Stimulated activated memory B cell treated with anti-CD40 and anti-IgM and Interleukin-4, amounts not matched to agents 10 μg/mL and 1 μg/mL and 100 μg/mL, for 72 hours (primary cell): ENCODE results near the gene BPGM.
"Not testable (repeated sequence)": the region's sequence is repeated elsewhere in the genome, so short reads cannot be mapped to it uniquely, and the experiment has no call there.

ENCODE experiments used
- ATAC-seq: fragments of 150-1000 bp; cut with Tn5 transposase; 2 replicates; pipeline ENCODE4 v1.10.0; 2021
- H3K27ac Mint-ChIP-seq: one replicate; pipeline ENCODE4 v1.8.0; 2022; ENCODE audit warnings: mild to moderate bottlenecking, mixed read lengths
- H3K27me3 Mint-ChIP-seq: one replicate; pipeline ENCODE4 v1.8.0; 2022; ENCODE audit warnings: mixed read lengths
- H3K36me3 Mint-ChIP-seq: one replicate; pipeline ENCODE4 v1.8.0; 2022; ENCODE audit warnings: mixed read lengths
- H3K4me1 Mint-ChIP-seq: one replicate; pipeline ENCODE4 v1.8.0; 2022; ENCODE audit warnings: mixed read lengths
- H3K4me3 Mint-ChIP-seq: one replicate; pipeline ENCODE4 v1.8.0; 2022; ENCODE audit warnings: mild to moderate bottlenecking, moderate library complexity, mixed read lengths
- H3K9me3 Mint-ChIP-seq: one replicate; pipeline ENCODE4 v1.8.0; 2022; ENCODE audit warnings: mixed read lengths

BPGM gene

DNA sequence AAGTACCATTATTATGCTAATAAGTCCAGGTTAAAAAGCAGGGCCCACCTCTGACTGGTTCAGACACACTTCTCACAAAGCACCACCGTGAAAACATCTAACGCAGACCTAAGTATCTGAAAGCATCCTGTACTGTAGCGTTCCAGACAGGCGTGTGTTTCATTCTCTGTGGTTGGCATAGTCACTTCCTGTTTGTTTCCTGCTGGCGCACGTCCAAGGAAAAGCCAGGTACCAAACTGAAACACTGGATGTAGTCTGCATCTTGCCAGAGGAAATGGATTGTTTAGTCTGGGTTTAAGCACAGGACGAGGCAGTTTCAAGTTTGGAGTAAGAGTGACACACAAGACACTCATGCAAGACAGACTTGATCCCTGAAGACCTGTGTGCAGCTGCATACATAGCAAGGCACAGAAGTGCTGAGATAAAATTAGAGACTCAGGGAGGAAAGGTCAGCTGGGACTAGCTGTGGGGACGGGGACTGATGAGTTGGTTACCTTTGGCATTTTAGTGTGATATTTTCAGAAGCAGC lies 23.3 kb downstream of the BPGM start:
- ATAC-seq = peak; percentile 79
- Mint-ChIP-seq H3K4me3 (peak overlapping the region; percentile 22), H3K9me3 (peaks cover 2% of the 10 kb centered on the region), H3K4me1 (peaks cover 30% of the 10 kb centered on the region), H3K27me3 (no peaks in the 10 kb centered on the region), H3K36me3 (peaks cover 32% of the 10 kb centered on the region), H3K27ac (peak overlapping the region; percentile 3)

DNA sequence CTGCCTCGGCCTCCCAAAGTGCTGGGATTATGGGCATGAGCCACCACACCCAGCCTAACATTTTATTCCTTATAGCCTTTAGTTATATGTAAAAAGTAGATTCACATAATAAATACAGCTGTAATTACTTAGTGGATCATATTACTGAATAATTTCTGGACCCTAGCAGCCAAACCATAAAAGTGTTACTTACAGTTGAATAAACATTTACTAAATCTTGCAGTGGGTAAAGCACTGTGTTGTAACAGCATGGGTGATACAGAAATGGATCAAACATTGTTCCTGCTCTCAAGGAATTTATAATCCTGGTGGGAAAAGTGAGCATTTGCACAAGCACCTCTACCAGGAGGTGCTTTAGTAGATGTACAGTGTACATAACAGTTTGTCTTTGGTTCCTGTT lies 25.0 kb downstream of the BPGM start:
- no peaks in the 10 kb centered on the region for H3K27me3 Mint-ChIP-seq
- H3K4me3 Mint-ChIP-seq = no peak overlapping the region
- ATAC-seq = no peak
- peaks cover 28% of the 10 kb centered on the region for H3K4me1 Mint-ChIP-seq
- no peak overlapping the region for H3K27ac Mint-ChIP-seq
- H3K36me3 Mint-ChIP-seq = peaks cover 22% of the 10 kb centered on the region
- peaks cover 2% of the 10 kb centered on the region for H3K9me3 Mint-ChIP-seq

DNA sequence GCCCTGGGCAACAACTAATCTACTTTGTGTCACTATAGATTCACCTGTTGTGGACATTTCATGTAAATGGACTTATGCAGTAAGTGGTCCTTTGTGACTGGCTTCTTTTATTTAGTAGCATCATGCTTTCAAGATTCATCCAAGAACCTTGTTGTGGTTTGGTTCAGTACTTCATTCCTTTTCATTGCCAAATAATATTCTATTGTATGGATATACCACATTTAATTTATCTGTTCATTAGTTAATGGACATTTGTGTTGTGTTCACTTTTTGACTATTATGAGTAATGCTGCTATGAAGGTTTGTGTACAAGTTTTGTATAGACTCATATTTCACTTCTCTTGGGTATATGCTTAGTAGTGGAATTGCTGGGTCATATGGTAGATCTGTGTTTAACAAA lies 27.8 kb downstream of the BPGM start:
- no peak for ATAC-seq
- Mint-ChIP-seq H3K4me1 (peaks cover 32% of the 10 kb centered on the region), H3K36me3 (peaks cover 25% of the 10 kb centered on the region), H3K27ac (no peak overlapping the region), H3K9me3 (peaks cover 2% of the 10 kb centered on the region), H3K27me3 (no peaks in the 10 kb centered on the region), H3K4me3 (no peak overlapping the region)

DNA sequence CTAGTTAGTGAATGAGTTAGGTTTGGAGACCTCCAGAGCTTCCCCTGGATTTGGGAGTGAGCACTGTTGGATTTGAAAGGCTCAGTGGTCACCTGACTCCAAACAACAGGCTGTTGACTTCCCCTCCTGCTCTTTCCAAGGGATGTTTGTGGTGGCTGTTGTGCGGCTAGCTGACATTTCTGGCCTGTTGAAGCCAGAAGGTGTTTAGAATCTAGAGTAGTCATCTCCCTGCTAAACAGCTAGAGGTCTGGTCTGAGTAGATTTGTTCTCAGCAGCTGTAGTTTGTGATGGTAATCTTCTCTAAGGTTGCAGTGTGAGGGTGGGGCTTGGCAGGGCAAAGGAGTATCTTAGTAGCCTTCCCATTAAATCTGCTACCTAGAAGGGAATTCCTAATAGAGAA lies 30.1 kb downstream of the BPGM start:
- peaks cover 21% of the 10 kb centered on the region for H3K4me1 Mint-ChIP-seq
- H3K36me3 Mint-ChIP-seq = peaks cover 40% of the 10 kb centered on the region
- H3K27me3 Mint-ChIP-seq = no peaks in the 10 kb centered on the region
- no peak overlapping the region for H3K4me3 Mint-ChIP-seq
- peaks cover 2% of the 10 kb centered on the region for H3K9me3 Mint-ChIP-seq
- H3K27ac Mint-ChIP-seq = peak overlapping the region; percentile 3
- ATAC-seq = no peak

DNA sequence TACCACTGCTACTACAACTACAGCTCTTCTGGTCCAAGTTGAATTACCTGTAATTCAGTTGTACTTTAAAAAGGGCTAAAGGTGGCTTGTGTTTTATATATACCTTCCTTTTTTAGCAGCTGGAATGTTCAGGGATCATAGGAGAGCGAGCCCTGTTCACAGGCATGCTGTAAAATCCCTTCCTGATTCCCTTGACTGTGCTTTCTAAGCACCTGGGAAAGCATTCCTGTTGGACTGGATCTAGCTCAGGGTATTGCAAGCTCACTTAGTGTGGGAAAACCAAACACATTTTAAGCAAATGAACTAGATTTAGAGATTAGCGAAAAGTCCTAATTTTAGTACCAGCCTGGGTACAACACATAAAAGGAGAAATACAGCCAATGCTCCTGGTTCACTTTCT lies 31.5 kb downstream of the BPGM start:
- H3K36me3 Mint-ChIP-seq = peaks cover 41% of the 10 kb centered on the region
- H3K4me1 Mint-ChIP-seq = peaks cover 17% of the 10 kb centered on the region
- ATAC-seq = no peak
- H3K27me3 Mint-ChIP-seq = no peaks in the 10 kb centered on the region
- H3K4me3 Mint-ChIP-seq = no peak overlapping the region
- H3K9me3 Mint-ChIP-seq = peaks cover 2% of the 10 kb centered on the region
- peak overlapping the region; percentile 3 for H3K27ac Mint-ChIP-seq

- ATAC-seq = no peak
- H3K4me3 Mint-ChIP-seq = no peak overlapping the region
- no peak overlapping the region for H3K27ac Mint-ChIP-seq
- peaks cover 41% of the 10 kb centered on the region for H3K36me3 Mint-ChIP-seq
- H3K4me1 Mint-ChIP-seq = peaks cover 17% of the 10 kb centered on the region
- H3K27me3 Mint-ChIP-seq = no peaks in the 10 kb centered on the region
- H3K9me3 Mint-ChIP-seq = peaks cover 2% of the 10 kb centered on the region
These were observed 32.4 kb downstream of the BPGM start for GRCh38 chr7:134679006-134679405.

DNA sequence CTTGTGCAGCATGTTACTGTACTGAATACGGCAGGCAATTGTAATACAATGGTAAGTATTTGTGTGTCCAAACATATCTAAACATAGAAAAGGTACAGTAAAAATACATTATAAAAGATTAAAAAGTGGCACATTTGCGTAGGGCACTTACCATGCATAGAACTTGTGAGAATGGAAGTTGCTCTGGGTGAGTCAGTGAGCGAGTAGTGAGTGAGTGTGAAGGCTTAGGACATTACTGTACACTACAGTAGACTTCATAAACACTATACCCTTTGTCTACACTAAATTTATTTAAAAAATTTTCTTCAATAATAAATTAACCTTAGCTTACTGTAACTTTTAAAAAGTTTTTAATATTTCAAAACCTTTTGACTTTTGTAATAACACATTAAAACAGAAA lies 37.5 kb downstream of the BPGM start:
- Mint-ChIP-seq H3K4me1 (no peaks in the 10 kb centered on the region), H3K27me3 (no peaks in the 10 kb centered on the region), H3K36me3 (peaks cover 24% of the 10 kb centered on the region), H3K4me3 (no peak overlapping the region), H3K9me3 (no peaks in the 10 kb centered on the region), H3K27ac (no peak overlapping the region)
- no peak for ATAC-seq

DNA sequence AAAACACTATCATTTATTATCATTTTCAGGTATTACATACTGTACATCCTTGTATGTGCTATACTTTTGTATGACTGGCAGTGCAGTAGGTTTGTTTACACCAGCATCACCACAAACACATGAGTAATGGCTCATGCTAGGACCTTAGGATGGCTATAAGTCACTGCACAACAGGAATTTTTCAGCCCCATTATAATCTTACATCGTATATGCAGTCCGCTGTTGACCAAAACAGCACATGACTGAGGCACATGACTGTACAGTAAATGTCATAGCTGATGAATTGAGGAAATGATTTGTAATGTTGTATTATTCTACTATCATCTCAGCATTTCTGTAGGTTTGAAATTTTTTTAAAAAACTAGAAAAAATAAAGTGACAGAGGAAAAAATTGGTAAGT lies 38.6 kb downstream of the BPGM start:
- Mint-ChIP-seq H3K4me1 (no peaks in the 10 kb centered on the region), H3K36me3 (peaks cover 13% of the 10 kb centered on the region), H3K27me3 (no peaks in the 10 kb centered on the region), H3K9me3 (no peaks in the 10 kb centered on the region), H3K4me3 (no peak overlapping the region), H3K27ac (no peak overlapping the region)
- ATAC-seq = no peak

- peaks cover 6% of the 10 kb centered on the region for H3K36me3 Mint-ChIP-seq
These were observed 40.1 kb downstream of the BPGM start for GRCh38 chr7:134686786-134687185.

DNA sequence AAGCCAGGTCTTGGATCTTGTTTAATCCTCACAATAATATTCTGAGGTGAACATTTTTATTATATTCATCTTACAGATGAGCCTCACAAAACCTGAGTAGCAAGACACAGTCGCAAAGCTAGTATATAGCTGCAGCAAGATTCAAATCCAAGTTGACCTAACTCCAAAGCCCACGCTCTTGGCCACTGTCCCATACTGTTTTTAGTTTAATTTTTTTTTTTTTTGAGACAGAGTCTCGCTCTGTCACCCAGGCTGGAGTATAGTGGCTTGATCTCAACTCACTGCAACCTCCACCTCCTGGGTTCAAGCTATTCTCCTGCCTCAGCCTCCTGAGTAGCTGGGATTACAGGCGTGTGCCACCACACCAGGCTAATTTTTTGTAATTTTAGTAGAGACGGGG lies 42.9 kb downstream of the BPGM start:
- not testable (repeated sequence) for H3K4me3 Mint-ChIP-seq, H3K36me3 Mint-ChIP-seq, H3K9me3 Mint-ChIP-seq, H3K4me1 Mint-ChIP-seq, H3K27ac Mint-ChIP-seq, ATAC-seq
- H3K27me3 Mint-ChIP-seq = peaks cover 17% of the 10 kb centered on the region

More at GRCh38 chr7:134686786-134687185, 40.1 kb downstream of the BPGM start:
- H3K27me3 Mint-ChIP-seq = peaks cover 7% of the 10 kb centered on the region
- ATAC-seq = no peak
- no peak overlapping the region for H3K27ac Mint-ChIP-seq
- no peak overlapping the region for H3K4me3 Mint-ChIP-seq
- H3K4me1 Mint-ChIP-seq = no peaks in the 10 kb centered on the region
- no peaks in the 10 kb centered on the region for H3K9me3 Mint-ChIP-seq

DNA sequence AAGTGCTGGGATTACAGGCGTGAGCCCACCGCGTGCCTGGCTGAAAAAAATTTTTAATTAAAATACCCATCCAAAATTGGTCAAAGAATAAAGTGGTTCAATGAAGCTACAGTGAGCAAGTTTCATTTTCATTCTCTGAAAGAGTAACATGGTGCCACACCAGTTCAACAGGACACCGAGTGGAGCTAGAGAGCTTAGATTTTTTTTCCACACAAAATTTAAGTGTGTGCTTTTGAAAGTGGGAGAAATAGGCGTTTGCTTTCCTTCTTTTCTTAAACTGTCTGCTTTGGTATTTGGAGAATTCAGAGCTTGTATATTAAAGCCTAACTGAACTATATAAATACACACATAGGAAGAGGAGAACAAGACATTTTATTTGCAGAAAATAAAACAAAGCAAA lies 43.4 kb downstream of the BPGM start:
- no peak for ATAC-seq
- no peaks in the 10 kb centered on the region for H3K9me3 Mint-ChIP-seq
- peaks cover 17% of the 10 kb centered on the region for H3K27me3 Mint-ChIP-seq
- no peaks in the 10 kb centered on the region for H3K36me3 Mint-ChIP-seq
- no peak overlapping the region for H3K27ac Mint-ChIP-seq
- H3K4me1 Mint-ChIP-seq = no peaks in the 10 kb centered on the region
- no peak overlapping the region for H3K4me3 Mint-ChIP-seq

DNA sequence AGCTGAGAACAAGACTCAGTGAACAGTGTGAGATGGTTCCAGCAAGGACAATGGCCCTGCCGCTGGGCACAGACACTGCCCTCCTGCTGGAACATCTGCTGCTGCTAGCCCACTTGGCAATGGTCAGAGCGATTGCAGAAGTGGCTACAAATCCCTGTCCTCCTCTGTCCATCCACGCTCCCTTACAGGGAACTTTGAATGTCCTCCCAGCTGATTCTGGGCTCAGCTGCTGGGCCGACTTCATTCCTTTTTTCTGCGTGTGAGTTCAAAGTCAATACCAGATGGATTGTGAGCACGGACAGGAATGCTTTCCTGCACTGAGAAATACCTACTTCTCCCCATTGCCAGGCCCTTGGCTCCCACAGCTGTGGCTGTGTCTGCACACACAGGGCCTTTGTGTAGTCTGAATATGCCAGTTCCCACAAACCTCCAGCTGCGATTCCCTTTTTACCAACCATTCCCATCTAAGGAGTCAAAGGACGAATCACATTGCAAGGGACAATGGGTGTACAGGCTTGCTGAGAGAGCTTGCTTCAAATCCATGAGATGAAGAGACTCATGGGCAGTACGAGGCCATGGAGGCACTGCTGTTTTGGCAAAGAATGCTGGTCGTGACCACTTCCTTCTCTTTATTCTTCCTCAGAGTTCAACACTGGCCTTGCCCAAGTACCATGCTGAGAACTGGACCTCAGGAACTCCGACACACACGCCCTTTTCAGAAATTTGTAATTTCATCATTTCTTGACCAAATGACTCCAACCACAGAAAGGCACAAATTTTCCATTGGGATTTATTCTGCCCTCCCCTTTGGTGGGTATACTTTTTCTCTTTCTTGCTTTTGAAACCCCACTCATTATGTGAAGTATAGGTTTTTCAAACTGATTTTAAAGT lies 44.2 kb downstream of the BPGM start:
- Mint-ChIP-seq H3K9me3 (no peaks in the 10 kb centered on the region), H3K27ac (no peak overlapping the region), H3K27me3 (peaks cover 17% of the 10 kb centered on the region), H3K4me1 (no peaks in the 10 kb centered on the region), H3K36me3 (no peaks in the 10 kb centered on the region), H3K4me3 (no peak overlapping the region)
- no peak for ATAC-seq

DNA sequence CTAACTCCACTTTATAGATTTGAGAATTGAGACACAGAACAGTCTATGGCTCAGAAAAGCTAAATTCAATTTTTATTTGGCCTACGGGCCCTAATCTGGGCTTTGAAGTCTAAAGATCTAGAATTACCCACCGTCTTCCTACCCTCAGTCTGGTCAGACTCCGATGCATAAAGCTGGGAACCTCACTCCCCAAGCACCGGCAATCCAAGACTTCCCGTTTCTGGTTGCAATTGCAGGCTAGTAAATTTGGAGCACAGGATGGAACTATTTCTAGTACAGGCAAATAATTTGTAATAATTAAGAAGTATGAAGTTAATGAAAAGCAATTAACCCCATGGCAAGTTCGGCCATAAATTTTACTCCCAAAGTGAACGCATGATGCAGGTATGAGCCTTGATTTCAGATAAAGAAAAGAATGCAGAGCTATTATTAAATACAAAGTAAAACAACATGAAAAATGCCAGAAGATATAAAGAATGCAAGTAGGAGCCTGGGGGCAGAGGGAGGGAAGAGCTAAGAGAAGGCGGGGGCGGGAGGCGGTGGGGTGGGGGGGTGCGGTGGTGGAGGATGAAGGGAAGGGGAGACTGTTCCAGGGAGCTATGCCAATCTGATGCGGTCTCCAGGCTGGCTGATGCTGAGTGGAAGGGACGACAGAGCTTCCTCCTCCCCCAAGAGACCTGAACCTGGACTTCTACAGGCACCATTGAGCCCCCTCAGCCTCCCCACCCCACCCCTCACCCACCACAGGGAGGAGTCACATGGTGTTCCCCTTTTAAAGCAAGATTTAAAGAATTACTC lies 45.1 kb downstream of the BPGM start:
- H3K36me3 Mint-ChIP-seq = no peaks in the 10 kb centered on the region
- no peak for ATAC-seq
- H3K4me3 Mint-ChIP-seq = no peak overlapping the region
- H3K9me3 Mint-ChIP-seq = no peaks in the 10 kb centered on the region
- H3K4me1 Mint-ChIP-seq = no peaks in the 10 kb centered on the region
- no peak overlapping the region for H3K27ac Mint-ChIP-seq
- H3K27me3 Mint-ChIP-seq = peaks cover 17% of the 10 kb centered on the region

DNA sequence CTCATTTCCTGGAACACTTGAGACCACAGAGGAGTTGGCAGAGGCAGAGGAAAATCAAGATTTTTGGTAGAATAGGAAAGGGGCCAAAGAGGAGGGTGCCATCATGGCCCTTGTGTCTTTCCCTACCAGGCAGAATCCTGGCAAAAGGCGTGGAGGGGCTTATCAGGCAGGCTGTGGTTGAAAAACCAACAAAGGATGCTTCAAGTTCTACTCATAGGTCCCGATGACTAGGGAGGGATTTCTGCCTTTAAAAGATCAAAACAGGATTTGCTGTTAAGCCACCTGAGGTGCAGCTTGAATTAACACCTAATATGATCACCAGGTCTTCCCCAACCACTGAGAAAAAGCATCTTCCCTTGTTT lies 45.7 kb downstream of the BPGM start:
- Mint-ChIP-seq H3K27me3 (peaks cover 17% of the 10 kb centered on the region), H3K27ac (no peak overlapping the region), H3K36me3 (no peaks in the 10 kb centered on the region)

DNA sequence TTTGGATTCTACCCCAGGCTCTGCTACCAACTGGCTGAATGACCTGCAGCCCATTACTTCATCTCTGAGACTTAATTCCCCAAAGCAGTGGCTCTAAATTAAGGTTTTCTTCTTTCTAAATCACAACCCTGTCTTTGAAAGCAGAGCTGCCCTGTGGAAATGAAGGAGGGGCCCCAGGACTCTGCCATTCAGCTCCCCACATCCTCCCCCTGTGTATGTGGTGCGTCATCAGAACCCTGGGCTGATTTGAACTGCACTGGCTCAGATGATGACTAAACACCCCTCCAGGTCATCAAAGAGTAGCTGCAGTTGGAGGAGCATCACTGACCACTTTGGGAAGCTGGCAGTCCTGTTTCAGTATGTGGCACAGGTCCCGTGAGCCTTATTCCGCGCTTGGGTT lies 46.6 kb downstream of the BPGM start:
- Mint-ChIP-seq H3K4me1 (no peaks in the 10 kb centered on the region), H3K27me3 (peaks cover 17% of the 10 kb centered on the region), H3K27ac (no peak overlapping the region), H3K36me3 (no peaks in the 10 kb centered on the region), H3K4me3 (no peak overlapping the region), H3K9me3 (no peaks in the 10 kb centered on the region)
- no peak for ATAC-seq

More for the DNA sequence above, 45.7 kb downstream of the BPGM start:
- H3K4me1 Mint-ChIP-seq = no peaks in the 10 kb centered on the region
- no peak for ATAC-seq
- H3K4me3 Mint-ChIP-seq = no peak overlapping the region
- H3K9me3 Mint-ChIP-seq = no peaks in the 10 kb centered on the region
